ENCODE data around the gene MB.
A peak's percentile ranks its signal among the peaks of the same experiment; 100 is the strongest.

MB gene

DNA sequence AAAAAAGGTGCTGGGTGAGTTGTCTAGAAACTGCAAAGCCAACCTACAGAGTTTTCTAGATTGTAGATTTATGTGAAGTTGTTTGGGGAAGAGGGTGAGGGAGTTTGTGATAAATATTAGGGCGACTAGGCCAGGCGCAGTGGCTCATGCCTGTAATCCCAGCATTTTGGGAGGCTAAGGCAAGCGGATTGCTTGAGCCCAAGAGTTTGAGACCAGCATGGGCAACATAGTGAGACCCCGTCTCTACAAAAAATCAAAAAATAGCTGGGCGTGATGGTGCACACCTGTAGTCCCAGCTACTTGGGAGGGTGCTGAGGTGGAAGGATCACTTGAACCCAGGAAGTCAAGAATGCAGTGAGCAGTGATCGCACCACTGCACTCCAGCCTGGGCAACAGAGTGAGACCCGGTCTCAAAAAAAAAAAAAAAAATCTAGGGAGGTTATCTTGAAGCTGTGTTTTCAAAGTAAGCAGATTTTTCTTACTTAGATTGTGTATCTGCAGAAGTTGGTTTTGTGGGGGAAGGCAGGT is 32.0 kb upstream of the MB start:
- Histone ChIP-seq H3K79me1 (ENCODE audit: low read length) (peaks cover 2% of the 10 kb centered on the region), H2BK12ac (ENCODE audit: low read length) (no peak overlapping the region), H4K8ac (ENCODE audit: low read depth, low read length) (no peak overlapping the region), H2BK5ac (ENCODE audit: low read depth, low read length, poor library complexity) (no peak overlapping the region), H3K4me3 (ENCODE audit: low read depth, low read length) (no peak overlapping the region), H3K23ac (ENCODE audit: low read length) (no peak overlapping the region), H3K36me3 (ENCODE audit: control insufficient read depth in 1 of 2, insufficient read depth in 2 of 2, low read length in 2 of 2) (no peaks in the 10 kb centered on the region), H2BK120ac (ENCODE audit: insufficient read depth, low read length, poor library complexity) (no peak overlapping the region), H2AFZ (ENCODE audit: insufficient read depth, low read length, poor library complexity) (no peak overlapping the region), H3K4me1 (ENCODE audit: control insufficient read depth in 1 of 2, insufficient read depth in 2 of 2, low read length in 2 of 2) (peaks cover 7 to 8% of the 10 kb centered on the region in 2 experiments), H3K27ac (ENCODE audit: low read depth, low read length) (no peak overlapping the region), H3K79me2 (ENCODE audit: control insufficient read depth, insufficient read depth, low read length, poor library complexity) (no peaks in the 10 kb centered on the region), H2AK5ac (ENCODE audit: low read length) (no peak overlapping the region), H3K27me3 (ENCODE audit: insufficient read depth, low read length) (no peaks in the 10 kb centered on the region), H3K14ac (ENCODE audit: low read length) (no peak overlapping the region), H3K4ac (ENCODE audit: low read depth, low read length) (no peak overlapping the region), H3K18ac (ENCODE audit: low read length) (no peak overlapping the region), H4K91ac (ENCODE audit: low read depth, low read length) (no peak overlapping the region), H3K9ac (ENCODE audit: low read length) (no peak overlapping the region), H3K4me2 (ENCODE audit: low read length) (no peak overlapping the region), H4K12ac (ENCODE audit: low read depth, low read length) (no peak overlapping the region), H3K9me3 (ENCODE audit: insufficient read depth, low read depth, low read length) (peaks cover 2% of the 10 kb centered on the region)
- no peak for DNase-seq
- WGBS (ENCODE audit: extremely low coverage, insufficient coverage, insufficient read length) = 89% methylated on average over 1 of the region's 7 CpGs

DNA sequence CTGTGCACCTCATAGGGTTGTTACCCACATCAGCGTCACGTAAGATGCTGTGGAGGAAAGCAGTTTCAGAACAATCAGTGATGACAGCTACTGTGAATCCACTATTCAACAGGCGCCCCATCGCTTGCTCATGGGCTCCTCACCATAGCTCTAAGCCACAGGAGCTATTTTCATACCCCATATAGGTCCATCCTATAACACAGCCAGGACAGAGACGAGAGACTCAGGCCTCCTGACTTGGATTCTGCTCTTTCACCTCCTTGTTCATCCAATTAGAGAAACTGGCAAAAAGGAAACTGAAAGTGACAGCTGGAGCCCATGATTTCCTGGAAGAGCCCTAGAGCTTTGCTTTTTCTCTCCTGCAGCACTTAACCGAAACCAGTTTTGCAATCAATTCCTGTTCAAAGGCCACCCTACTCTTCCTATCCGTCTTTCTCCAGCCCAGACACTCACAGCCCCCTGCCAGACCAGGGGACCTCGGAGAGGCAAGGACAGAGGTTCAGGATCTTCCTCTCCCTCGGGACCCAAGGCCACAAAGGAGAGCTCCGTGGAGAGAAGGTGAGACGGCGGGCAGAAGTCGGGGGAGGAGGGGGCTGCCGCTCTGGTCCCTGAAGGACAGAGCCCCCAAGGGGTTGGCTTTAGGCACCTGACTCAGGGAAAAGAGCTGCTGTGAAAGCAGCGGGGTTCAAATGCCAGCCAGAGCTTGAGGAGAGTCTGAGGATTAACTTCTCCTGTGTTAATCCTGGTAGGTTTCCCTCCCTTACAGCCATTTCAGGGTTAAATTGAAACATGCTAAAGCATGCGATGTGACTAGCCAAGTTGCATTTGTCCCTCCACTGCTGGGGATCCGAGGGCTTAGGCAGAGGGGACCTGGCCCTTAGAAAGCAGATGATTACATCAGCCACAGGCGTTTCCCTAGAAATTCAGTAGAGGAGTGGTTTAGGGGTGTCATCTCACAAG is 31.2 kb upstream of the MB start, which contains the start of gene APOL6:
APOL6 (plus strand) TSS at position 381 of the 960 bp plus-strand sequence. CDS start 7,980 bp downstream, outside the sequence.
- peak; percentile 87 to 90 for DNase-seq
- H3K79me2 ChIP-seq (ENCODE audit: control insufficient read depth, insufficient read depth, low read length, poor library complexity) = no peaks in the 10 kb centered on the region
- peak within 1 kb of the TSS; percentile 15 for H2BK12ac ChIP-seq (ENCODE audit: low read length)
- H3K36me3 ChIP-seq (ENCODE audit: control insufficient read depth in 1 of 2, insufficient read depth in 2 of 2, low read length in 2 of 2) = no peaks in the 10 kb centered on the region
- no peak within 1 kb of the TSS for H2BK5ac ChIP-seq (ENCODE audit: low read depth, low read length, poor library complexity)
- peak within 1 kb of the TSS; percentile 20 for H2BK120ac ChIP-seq (ENCODE audit: insufficient read depth, low read length, poor library complexity)
- no CpG with 5 or more reads among the region's 18 CpGs for WGBS (ENCODE audit: extremely low coverage, insufficient coverage, insufficient read length)
- H4K8ac ChIP-seq (ENCODE audit: low read depth, low read length) = peak within 1 kb of the TSS; percentile 48
- H3K23ac ChIP-seq (ENCODE audit: low read length) = no peak within 1 kb of the TSS
- peak within 1 kb of the TSS; percentile 27 for H3K4ac ChIP-seq (ENCODE audit: low read depth, low read length)
- peak within 1 kb of the TSS; percentile 26 for H4K91ac ChIP-seq (ENCODE audit: low read depth, low read length)
- peak within 1 kb of the TSS; percentile 25 for H3K4me2 ChIP-seq (ENCODE audit: low read length)
- peak within 1 kb of the TSS; percentile 6 for H3K27ac ChIP-seq (ENCODE audit: low read depth, low read length)
- no peak within 1 kb of the TSS for H2AK5ac ChIP-seq (ENCODE audit: low read length)
- H3K9ac ChIP-seq (ENCODE audit: low read length) = no peak within 1 kb of the TSS
- no peak within 1 kb of the TSS for H3K4me3 ChIP-seq (ENCODE audit: low read depth, low read length)
- peak within 1 kb of the TSS; percentile 1 for H3K14ac ChIP-seq (ENCODE audit: low read length)
- H3K18ac ChIP-seq (ENCODE audit: low read length) = no peak within 1 kb of the TSS
- H3K27me3 ChIP-seq (ENCODE audit: insufficient read depth, low read length) = no peaks in the 10 kb centered on the region
- peaks cover 2% of the 10 kb centered on the region for H3K79me1 ChIP-seq (ENCODE audit: low read length)
- peaks cover 2% of the 10 kb centered on the region for H3K9me3 ChIP-seq (ENCODE audit: insufficient read depth, low read depth, low read length)
- no peak within 1 kb of the TSS for H4K12ac ChIP-seq (ENCODE audit: low read depth, low read length)
- H3K4me1 ChIP-seq (ENCODE audit: control insufficient read depth in 1 of 2, insufficient read depth in 2 of 2, low read length in 2 of 2) = peaks cover 7 to 8% of the 10 kb centered on the region in 2 experiments
- peak within 1 kb of the TSS; percentile 75 for H2AFZ ChIP-seq (ENCODE audit: insufficient read depth, low read length, poor library complexity)

DNA sequence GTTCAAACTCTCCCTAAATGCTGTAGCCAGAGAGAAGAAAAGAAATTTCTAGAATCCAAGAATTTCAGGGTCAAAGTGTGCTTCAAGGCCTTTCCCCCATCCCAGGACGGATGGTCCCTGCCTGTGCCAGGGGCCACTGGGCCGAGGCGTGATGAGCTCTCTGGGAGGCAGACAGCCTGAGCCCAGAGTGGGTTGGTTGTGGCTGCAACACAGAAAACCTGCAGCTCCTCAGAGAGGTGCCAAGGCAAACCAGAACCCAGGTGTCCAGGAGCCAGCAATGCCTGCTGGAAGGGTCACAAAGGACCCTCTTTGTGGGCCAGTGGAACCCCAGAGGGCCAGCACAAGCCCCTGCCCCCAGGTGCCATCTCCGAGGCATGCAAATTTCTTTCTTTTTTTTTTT is 28.5 kb upstream of the MB start:
- no peak overlapping the region for H4K8ac ChIP-seq (ENCODE audit: low read depth, low read length)

DNA sequence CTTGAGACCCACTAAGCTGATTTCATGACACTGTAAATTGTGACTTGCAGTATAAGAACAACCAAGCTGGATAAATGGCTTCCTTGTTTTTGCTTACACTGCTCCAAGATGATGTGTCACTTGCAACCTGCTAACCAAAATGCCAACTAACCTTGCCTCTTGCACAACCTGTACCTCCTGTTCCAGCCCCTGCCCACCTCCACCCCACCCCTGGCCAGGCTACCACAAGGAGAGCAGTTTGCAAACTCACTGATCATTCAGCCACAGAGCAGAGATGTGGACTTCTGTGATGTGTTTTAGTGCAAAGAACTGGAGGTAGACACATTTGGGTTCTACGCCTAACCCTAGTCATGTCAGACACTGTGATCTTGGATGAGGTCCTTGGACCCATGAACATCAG is 26.9 kb upstream of the MB start:
- no peak for DNase-seq
- Histone ChIP-seq H3K4me2 (ENCODE audit: low read length) (no peak overlapping the region), H3K27ac (ENCODE audit: low read depth, low read length) (no peak overlapping the region), H4K91ac (ENCODE audit: low read depth, low read length) (no peak overlapping the region), H3K79me2 (ENCODE audit: control insufficient read depth, insufficient read depth, low read length, poor library complexity) (no peaks in the 10 kb centered on the region), H2BK120ac (ENCODE audit: insufficient read depth, low read length, poor library complexity) (no peak overlapping the region), H3K4ac (ENCODE audit: low read depth, low read length) (no peak overlapping the region), H3K9me3 (ENCODE audit: insufficient read depth, low read depth, low read length) (no peaks in the 10 kb centered on the region), H3K18ac (ENCODE audit: low read length) (no peak overlapping the region), H2AFZ (ENCODE audit: insufficient read depth, low read length, poor library complexity) (no peak overlapping the region), H3K14ac (ENCODE audit: low read length) (no peak overlapping the region), H3K4me1 (ENCODE audit: control insufficient read depth in 1 of 2, insufficient read depth in 2 of 2, low read length in 2 of 2) (peaks cover 7 to 10% of the 10 kb centered on the region in 2 experiments), H3K9ac (ENCODE audit: low read length) (no peak overlapping the region), H2BK12ac (ENCODE audit: low read length) (no peak overlapping the region), H3K79me1 (ENCODE audit: low read length) (peaks cover 2% of the 10 kb centered on the region), H4K8ac (ENCODE audit: low read depth, low read length) (no peak overlapping the region), H3K23ac (ENCODE audit: low read length) (no peak overlapping the region), H3K27me3 (ENCODE audit: insufficient read depth, low read length) (no peaks in the 10 kb centered on the region), H2BK5ac (ENCODE audit: low read depth, low read length, poor library complexity) (no peak overlapping the region), H3K36me3 (ENCODE audit: control insufficient read depth in 1 of 2, insufficient read depth in 2 of 2, low read length in 2 of 2) (no peaks in the 10 kb centered on the region), H2AK5ac (ENCODE audit: low read length) (no peak overlapping the region), H3K4me3 (ENCODE audit: low read depth, low read length) (no peak overlapping the region), H4K12ac (ENCODE audit: low read depth, low read length) (no peak overlapping the region)
- no CpG with 5 or more reads among the region's 1 CpG for WGBS (ENCODE audit: extremely low coverage, insufficient coverage, insufficient read length)

More for the DNA sequence above, 28.5 kb upstream of the MB start:
- no peak overlapping the region for H3K4ac ChIP-seq (ENCODE audit: low read depth, low read length)
- no peak overlapping the region for H2BK120ac ChIP-seq (ENCODE audit: insufficient read depth, low read length, poor library complexity)
- DNase-seq = no peak
- peaks cover 2% of the 10 kb centered on the region for H3K79me1 ChIP-seq (ENCODE audit: low read length)
- peaks cover 7 to 10% of the 10 kb centered on the region in 2 experiments for H3K4me1 ChIP-seq (ENCODE audit: control insufficient read depth in 1 of 2, insufficient read depth in 2 of 2, low read length in 2 of 2)
- H2BK12ac ChIP-seq (ENCODE audit: low read length) = no peak overlapping the region
- no peak overlapping the region for H3K9ac ChIP-seq (ENCODE audit: low read length)
- no peak overlapping the region for H4K12ac ChIP-seq (ENCODE audit: low read depth, low read length)
- no peak overlapping the region for H3K14ac ChIP-seq (ENCODE audit: low read length)
- H3K4me3 ChIP-seq (ENCODE audit: low read depth, low read length) = no peak overlapping the region
- no peak overlapping the region for H3K23ac ChIP-seq (ENCODE audit: low read length)
- no CpG with 5 or more reads among the region's 4 CpGs for WGBS (ENCODE audit: extremely low coverage, insufficient coverage, insufficient read length)
- H3K4me2 ChIP-seq (ENCODE audit: low read length) = no peak overlapping the region
- H3K18ac ChIP-seq (ENCODE audit: low read length) = no peak overlapping the region
- no peak overlapping the region for H2AK5ac ChIP-seq (ENCODE audit: low read length)
- no peak overlapping the region for H2AFZ ChIP-seq (ENCODE audit: insufficient read depth, low read length, poor library complexity)
- no peak overlapping the region for H3K27ac ChIP-seq (ENCODE audit: low read depth, low read length)
- H3K9me3 ChIP-seq (ENCODE audit: insufficient read depth, low read depth, low read length) = no peaks in the 10 kb centered on the region
- H3K27me3 ChIP-seq (ENCODE audit: insufficient read depth, low read length) = no peaks in the 10 kb centered on the region
- no peak overlapping the region for H4K91ac ChIP-seq (ENCODE audit: low read depth, low read length)
- H3K79me2 ChIP-seq (ENCODE audit: control insufficient read depth, insufficient read depth, low read length, poor library complexity) = no peaks in the 10 kb centered on the region
- H3K36me3 ChIP-seq (ENCODE audit: control insufficient read depth in 1 of 2, insufficient read depth in 2 of 2, low read length in 2 of 2) = no peaks in the 10 kb centered on the region
- H2BK5ac ChIP-seq (ENCODE audit: low read depth, low read length, poor library complexity) = no peak overlapping the region

All from trophoblast cell (in vitro differentiated cells and primary cell).